Putamen (tissue), 1 donor: ENCODE results near the gene MAPKAPK3.

Experiments used
- DNase-seq: peaks from one replicate; pipeline ENCODE4 v3.0.0-alpha.2; 2016; ENCODE audit warnings: low spot score

MAPKAPK3 gene

GRCh38 chr3:50627407-50628051, 10.6 kb downstream of the MAPKAPK3 start:
- no peak for DNase-seq

- DNase-seq = no peak
Measured at GRCh38 chr3:50628601-50629000, 11.7 kb downstream of the MAPKAPK3 start.

GRCh38 chr3:50630394-50630793, 13.4 kb downstream of the MAPKAPK3 start:
- DNase-seq = no peak

- no peak for DNase-seq
Measured at GRCh38 chr3:50630877-50631276, 13.9 kb downstream of the MAPKAPK3 start.

- no peak for DNase-seq
Measured at GRCh38 chr3:50632450-50632849, 15.5 kb downstream of the MAPKAPK3 start.

GRCh38 chr3:50633230-50633790, 16.4 kb downstream of the MAPKAPK3 start:
- no peak for DNase-seq

- no peak for DNase-seq
Measured at GRCh38 chr3:50635066-50635465, 18.1 kb downstream of the MAPKAPK3 start.

- DNase-seq = no peak
Measured at GRCh38 chr3:50637011-50637410, 20.1 kb downstream of the MAPKAPK3 start.

GRCh38 chr3:50637945-50638344, 21.0 kb downstream of the MAPKAPK3 start:
- DNase-seq = no peak

GRCh38 chr3:50639055-50639494, 22.1 kb downstream of the MAPKAPK3 start:
- no peak for DNase-seq

GRCh38 chr3:50642382-50642781, 25.4 kb downstream of the MAPKAPK3 start:
- DNase-seq = no peak

GRCh38 chr3:50644561-50644960, 27.6 kb downstream of the MAPKAPK3 start:
- DNase-seq = no peak

- no peak for DNase-seq
Measured at GRCh38 chr3:50645378-50645777, 28.4 kb downstream of the MAPKAPK3 start.

- no peak for DNase-seq
Measured at GRCh38 chr3:50648313-50648712, 31.4 kb downstream of the MAPKAPK3 start.

GRCh38 chr3:50648944-50649343, 32.0 kb downstream of the MAPKAPK3 start:
- no peak for DNase-seq

GRCh38 chr3:50649451-50649931, 32.5 kb downstream of the MAPKAPK3 start:
- peak; percentile 66 for DNase-seq

GRCh38 chr3:50650018-50650417, 33.1 kb downstream of the MAPKAPK3 start:
- DNase-seq = no peak

- no peak for DNase-seq
Measured at GRCh38 chr3:50651445-50651844, 34.5 kb downstream of the MAPKAPK3 start.

GRCh38 chr3:50651920-50652529, 35.1 kb downstream of the MAPKAPK3 start:
- DNase-seq = no peak

GRCh38 chr3:50652709-50653108, 35.8 kb downstream of the MAPKAPK3 start:
- DNase-seq = no peak

GRCh38 chr3:50653937-50654595, 37.1 kb downstream of the MAPKAPK3 start:
- DNase-seq = no peak

- no peak for DNase-seq
Measured at GRCh38 chr3:50655009-50655830, 38.3 kb downstream of the MAPKAPK3 start.
